Kidney epithelial cell (primary cell): ENCODE data around the gene BGN. TPM values are rescaled to one million over a fixed set of nuclear protein-coding genes. Genes with fewer than 3 reads are reported as not detected.

Experiments used
- DNase-seq: peaks from one replicate; pipeline ENCODE4 v3.0.0-alpha.2; 2010; ENCODE audit warnings: low read depth
- H3K27me3 ChIP-seq: 2 replicates; pipeline ENCODE4 v1.6.0; 2011; ENCODE audit warnings: low read length; ENCODE audit not compliant: control insufficient read depth, insufficient read depth
- H3K36me3 ChIP-seq: 2 replicates; pipeline ENCODE4 v1.5.1; 2011; ENCODE audit warnings: low read length; ENCODE audit not compliant: control insufficient read depth, insufficient read depth
- H3K4me3 ChIP-seq: 2 replicates; pipeline ENCODE4 v1.5.1; 2011; ENCODE audit warnings: low read depth, mild to moderate bottlenecking, control low read depth, low read length
- CTCF ChIP-seq: IDR thresholded peaks from 2 replicates; pipeline ENCODE4 v1.5.1; 2011; ENCODE audit warnings: mild to moderate bottlenecking, moderate library complexity, low read length, control low read depth, inconsistent platforms; ENCODE audit not compliant: insufficient read depth, poor library complexity, severe bottlenecking
- total RNA-seq: library from RNA; depleted of rRNA; stranded (reverse); fragments of >200 nt; gene quantifications from 2 replicates; pipeline ENCODE4 v1.2.3, GENCODE V29; 2015

The BGN gene
- total RNA-seq, 1 donor from 2014 or later: 6.2 TPM

- no peaks in the 10 kb centered on the region for H3K36me3 ChIP-seq
These were observed 4.6 kb downstream of the BGN start for GRCh38 chrX:153499341-153499740.

GRCh38 chrX:153499876-153500275 lies 5.1 kb downstream of the BGN start:
- DNase-seq: no peak
- Histone ChIP-seq H3K27me3 (peaks cover 15% of the 10 kb centered on the region), H3K36me3 (no peaks in the 10 kb centered on the region), H3K4me3 (no peak overlapping the region)
- no peak for TF ChIP-seq CTCF

More at GRCh38 chrX:153499341-153499740, 4.6 kb downstream of the BGN start:
- Histone ChIP-seq H3K4me3 (no peak overlapping the region), H3K27me3 (peaks cover 16% of the 10 kb centered on the region)
- DNase-seq: no peak
- TF ChIP-seq CTCF: no peak

- Histone ChIP-seq H3K4me3 (no peak overlapping the region), H3K36me3 (no peaks in the 10 kb centered on the region), H3K27me3 (peaks cover 7% of the 10 kb centered on the region)
- no peak for TF ChIP-seq CTCF
- DNase-seq: no peak
These were observed 6.0 kb downstream of the BGN start for GRCh38 chrX:153500676-153501280.

- Histone ChIP-seq H3K4me3 (no peak overlapping the region), H3K27me3 (peaks cover 6% of the 10 kb centered on the region), H3K36me3 (no peaks in the 10 kb centered on the region)
- TF ChIP-seq CTCF: no peak
- DNase-seq: no peak
These were observed 6.8 kb downstream of the BGN start for GRCh38 chrX:153501530-153501929.

- no peak overlapping the region for H3K4me3 ChIP-seq
- no peaks in the 10 kb centered on the region for H3K36me3 ChIP-seq
- H3K27me3 ChIP-seq: peaks cover 6% of the 10 kb centered on the region
- TF ChIP-seq CTCF: no peak
- no peak for DNase-seq
These were observed 7.4 kb downstream of the BGN start for GRCh38 chrX:153502131-153502530.

GRCh38 chrX:153502796-153503195 lies 8.0 kb downstream of the BGN start:
- DNase-seq: no peak
- H3K36me3 ChIP-seq: no peaks in the 10 kb centered on the region
- TF ChIP-seq CTCF: no peak
- peaks cover 6% of the 10 kb centered on the region for H3K27me3 ChIP-seq
- no peak overlapping the region for H3K4me3 ChIP-seq
